RWPE2 (cell line): Measurements from ENCODE around the gene LUZP1.
A peak's percentile ranks its signal among the peaks of the same experiment; 100 is the strongest.

ENCODE experiments used
- ATAC-seq: fragments of 200-7000 bp; cut with Tn5 transposase; 3 replicates; pipeline ENCODE4 v1.9.1; 2021; ENCODE audit warnings: low read depth
- DNase-seq: peaks from one replicate; pipeline ENCODE4 v3.0.0-alpha.2; 2020; ENCODE audit warnings: low spot score
- H3K27ac ChIP-seq: fragments of 450-650 bp; 2 replicates; pipeline ENCODE4 v1.5.1; 2017; ENCODE audit warnings: mild to moderate bottlenecking; ENCODE audit not compliant: poor library complexity, severe bottlenecking
- H3K27me3 ChIP-seq: fragments of 250-450 bp; sonication (Bioruptor Pico); 2 replicates; pipeline ENCODE4 v1.5.1; 2021; ENCODE audit warnings: mild to moderate bottlenecking, moderate library complexity; ENCODE audit not compliant: insufficient read depth, poor library complexity, severe bottlenecking
- H3K36me3 ChIP-seq: fragments of 250-450 bp; sonication (Bioruptor Pico); 2 replicates; pipeline ENCODE4 v1.5.1; 2020; ENCODE audit warnings: low read depth, mild to moderate bottlenecking, moderate library complexity
- H3K4me1 ChIP-seq: fragments of 250-450 bp; sonication (Bioruptor Pico); 2 replicates; pipeline ENCODE4 v1.5.1; 2021; ENCODE audit warnings: mild to moderate bottlenecking, moderate library complexity; ENCODE audit not compliant: insufficient read depth, poor library complexity, severe bottlenecking
- H3K4me3 ChIP-seq: fragments of 250-450 bp; sonication (Bioruptor Pico); 2 replicates; pipeline ENCODE4 v1.5.1; 2021; ENCODE audit warnings: mild to moderate bottlenecking, moderate library complexity; ENCODE audit not compliant: severe bottlenecking
- H3K9me3 ChIP-seq: fragments of 250-450 bp; sonication (Bioruptor Pico); 2 replicates; pipeline ENCODE4 v1.5.1; 2021; ENCODE audit warnings: mild to moderate bottlenecking, moderate library complexity; ENCODE audit not compliant: severe bottlenecking
- CTCF ChIP-seq: fragments of 450-650 bp; IDR thresholded peaks from one replicate; pipeline ENCODE4 v1.5.1; 2017; ENCODE audit warnings: mild to moderate bottlenecking, moderate library complexity; ENCODE audit not compliant: poor library complexity, severe bottlenecking

Gene LUZP1

DNA sequence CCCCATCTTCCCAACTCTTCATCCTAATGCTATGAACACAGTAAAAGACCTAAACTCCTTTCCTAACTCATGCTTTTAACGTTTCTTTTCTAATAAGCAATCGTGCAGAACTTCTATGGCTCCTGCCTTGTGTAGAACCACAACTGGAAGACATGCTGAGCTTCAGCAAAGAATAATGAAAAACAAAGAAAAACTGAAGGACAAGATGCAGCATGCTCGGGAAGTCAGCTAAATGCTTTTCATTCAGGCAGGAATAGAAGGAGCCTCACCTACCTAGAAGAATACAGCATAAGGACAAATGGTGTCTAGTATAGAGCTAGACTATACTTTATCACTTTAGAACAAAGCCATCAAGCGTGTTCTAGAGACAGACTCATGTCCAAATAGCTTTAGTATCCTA is 45.9 kb downstream of the LUZP1 start:
- 0 out of 3 replicates have a peak, but pooled peaks have one; percentile 13 for ATAC-seq
- Histone ChIP-seq H3K4me3 (no peak overlapping the region), H3K27ac (peak overlapping the region; percentile 80), H3K9me3 (no peaks in the 10 kb centered on the region), H3K4me1 (peaks cover 63% of the 10 kb centered on the region), H3K36me3 (no peaks in the 10 kb centered on the region), H3K27me3 (no peaks in the 10 kb centered on the region)
- no peak for TF ChIP-seq CTCF
- no peak for DNase-seq

GRCh38 chr1:23122023-23122748 is 46.5 kb downstream of the LUZP1 start:
- ATAC-seq: no peak
- Histone ChIP-seq H3K27ac (peak overlapping the region; percentile 80), H3K9me3 (no peaks in the 10 kb centered on the region), H3K4me3 (no peak overlapping the region), H3K4me1 (peaks cover 57% of the 10 kb centered on the region), H3K36me3 (no peaks in the 10 kb centered on the region), H3K27me3 (no peaks in the 10 kb centered on the region)
- DNase-seq: no peak
- TF ChIP-seq CTCF: no peak

- no peaks in the 10 kb centered on the region for H3K27me3 ChIP-seq
- peaks cover 44% of the 10 kb centered on the region for H3K4me1 ChIP-seq
- H3K36me3 ChIP-seq: no peaks in the 10 kb centered on the region
- H3K27ac ChIP-seq: no peak overlapping the region
- H3K4me3 ChIP-seq: no peak overlapping the region
- H3K9me3 ChIP-seq: no peaks in the 10 kb centered on the region
- no peak for ATAC-seq
- DNase-seq: no peak
- TF ChIP-seq CTCF: no peak
These were observed 48.3 kb downstream of the LUZP1 start for GRCh38 chr1:23120383-23120782.

DNA sequence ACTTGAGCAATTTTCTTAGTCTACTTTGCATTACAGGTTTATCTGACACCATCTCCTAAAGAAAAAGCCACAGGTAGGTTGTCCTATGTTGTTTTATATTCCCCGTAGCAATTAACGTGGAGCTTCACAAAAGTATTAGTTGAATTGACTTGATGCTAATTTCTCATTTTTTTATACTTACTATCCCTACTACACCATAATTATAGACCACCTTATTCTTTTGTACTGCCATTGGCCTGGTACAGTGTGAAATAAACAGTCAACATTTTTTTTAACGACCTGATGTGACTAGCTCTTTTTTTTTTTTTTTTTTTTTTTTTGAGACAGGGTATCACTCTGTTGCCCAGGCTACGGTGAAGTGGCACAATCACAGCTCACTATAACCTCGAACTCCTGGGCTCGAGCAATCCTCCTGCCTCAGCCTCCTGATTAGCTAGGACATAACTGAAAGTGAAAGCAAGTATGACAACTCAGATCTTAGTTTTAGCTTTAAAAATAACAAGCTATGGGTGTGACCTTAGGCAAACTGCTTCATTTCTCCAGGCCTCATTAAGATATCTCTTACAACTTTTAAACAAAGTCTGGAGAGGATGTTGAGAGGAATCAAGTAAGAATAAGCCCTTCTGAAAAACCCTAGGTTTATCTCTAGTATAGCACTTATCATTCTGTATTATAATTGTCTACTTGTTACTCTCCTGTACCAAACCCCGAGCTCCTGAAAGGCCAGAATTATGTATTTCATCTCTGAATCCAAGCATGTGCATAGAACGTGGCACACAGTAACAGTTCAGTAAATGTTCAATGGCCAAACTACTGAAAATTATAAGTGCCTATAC is 49.5 kb downstream of the LUZP1 start:
- no peaks in the 10 kb centered on the region for H3K27me3 ChIP-seq
- H3K4me1 ChIP-seq: peaks cover 44% of the 10 kb centered on the region
- H3K4me3 ChIP-seq: no peak overlapping the region
- ATAC-seq (no peak), DNase-seq (no peak)
- no peaks in the 10 kb centered on the region for H3K36me3 ChIP-seq
- H3K9me3 ChIP-seq: no peaks in the 10 kb centered on the region
- no peak for TF ChIP-seq CTCF
- H3K27ac ChIP-seq: no peak overlapping the region

DNA sequence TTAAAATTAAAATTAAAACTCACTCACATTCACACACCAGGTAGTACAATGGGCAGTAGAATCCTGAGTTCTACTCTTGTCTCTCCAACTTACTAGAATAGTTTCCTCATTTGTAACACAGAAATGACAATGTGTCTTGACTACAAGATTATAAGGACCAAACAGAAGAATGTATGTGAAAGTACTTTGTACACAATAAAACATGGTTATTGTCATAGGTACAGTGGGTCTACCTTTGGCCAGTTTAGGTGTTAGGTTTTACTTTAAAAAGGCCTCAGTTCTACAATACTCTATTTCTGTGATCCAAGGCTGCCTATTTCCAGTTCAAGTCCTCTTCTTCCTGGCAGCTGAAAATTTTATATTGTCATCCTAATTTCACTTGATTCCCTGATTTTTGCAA is 50.2 kb downstream of the LUZP1 start:
- Histone ChIP-seq H3K27ac (no peak overlapping the region), H3K4me1 (peaks cover 40% of the 10 kb centered on the region)
- no peak for ATAC-seq

More for the DNA sequence above, 50.2 kb downstream of the LUZP1 start:
- DNase-seq: no peak
- Histone ChIP-seq H3K36me3 (no peaks in the 10 kb centered on the region), H3K27me3 (no peaks in the 10 kb centered on the region), H3K9me3 (no peaks in the 10 kb centered on the region), H3K4me3 (no peak overlapping the region)
- no peak for TF ChIP-seq CTCF
